Body of pancreas (tissue), 4 donors: Measurements from ENCODE around the gene PIP5K1B. TPM values are rescaled to one million over a fixed set of nuclear protein-coding genes. Genes with fewer than 3 reads are reported as not detected.

ENCODE experiments used
- ATAC-seq: fragments of 150-250 bp; one replicate; pipeline ENCODE4 v1.9.1; 2016
- DNase-seq, 4 donors: peaks; one replicate each; pipeline ENCODE4 v3.0.0-alpha.2; 2019
- H3K27ac ChIP-seq, 4 donors: fragments of 200-600 bp; sonication (generic); 1 replicate in 3 of 4; 2 replicates in 1 of 4; pipeline versions ENCODE4 v1.5.1 to v1.6.1; 2016 to 2019; ENCODE audit warnings: mild to moderate bottlenecking in 1 of 4, mixed read lengths in 1 of 4, moderate library complexity in 1 of 4
- H3K27me3 ChIP-seq, 2 donors: fragments of 200-600 bp; sonication (generic); one replicate each; pipeline ENCODE4 v1.6.0; 2016; ENCODE audit warnings: mild to moderate bottlenecking in 1 of 2
- H3K36me3 ChIP-seq, 2 donors: fragments of 200-600 bp; sonication (generic); replicated peaks in 1 of 2; 2 replicates each; pipeline ENCODE4 v1.5.1; 2016; ENCODE audit warnings: low read depth in 2 of 2; ENCODE audit not compliant: insufficient read depth in 1 of 2
- H3K4me1 ChIP-seq: fragments of 200-600 bp; sonication (generic); one replicate; pipeline ENCODE4 v1.6.0; 2016
- H3K4me3 ChIP-seq, 2 donors: fragments of 200-600 bp; sonication (generic); 1 replicate in 1 of 2; 2 replicates in 1 of 2; pipeline ENCODE4 v1.5.1; 2016 to 2019
- H3K9me3 ChIP-seq, 3 donors: fragments of 200-600 bp; sonication (generic); 1 replicate in 2 of 3; 2 replicates in 1 of 3; pipeline ENCODE4 v1.5.1; 2016
- CTCF ChIP-seq, 7 experiments: fragments of 450-650 bp in 4 of 7; fragments of 200-600 bp in 3 of 7; sonication (generic) in 3 of 7; IDR thresholded peaks; one replicate each; pipeline ENCODE4 v1.5.1; 2016 to 2019; ENCODE audit warnings: antibody characterized with exemption in 7 of 7
- POLR2A ChIP-seq, 3 donors: fragments of 450-650 bp; IDR thresholded peaks; one replicate each; pipeline ENCODE4 v1.6.1; 2016; ENCODE audit warnings: antibody characterized with exemption in 3 of 3, mild to moderate bottlenecking in 2 of 3
- WGBS, 2 donors: methylation state at CpG; one replicate each; pipeline ENCODE4 v1.1.5; 2017; 5-methylcytosine and 5-hydroxymethylcytosine counted together
- intact Hi-C: fragments of 100-400 bp; cut with DNase I; formaldehyde crosslinking; loops from one replicate; pipeline ENCODE4 v1.15.1; 2023
- total RNA-seq, 2 donors: library from RNA; depleted of rRNA; stranded (reverse); fragments of >200 nt; gene quantifications; one replicate each; pipeline ENCODE4 v1.1.0, GENCODE V29; 2016

PIP5K1B gene
- total RNA-seq, 2 donors from 2014 or later, result 3.6 to 7.8 TPM

GRCh38 chr9:68808338-68808890, 103.4 kb downstream of the PIP5K1B start:
- WGBS, 2 donors, result 77 to 83% methylated on average over 6 of the region's 6 CpGs
- DNase-seq, result no peak
- H3K4me3 ChIP-seq, result no peak overlapping the region
- H3K27me3 ChIP-seq, result no peaks in the 10 kb centered on the region
- TF ChIP-seq CTCF (IDR thresholded peaks at IDR 0.05) (no peak), POLR2A (IDR thresholded peaks at IDR 0.05) (no peak)
- no peak overlapping the region for H3K27ac ChIP-seq
- H3K9me3 ChIP-seq, result no peaks in the 10 kb centered on the region
- no peaks in the 10 kb centered on the region for H3K36me3 ChIP-seq
- peaks cover 21% of the 10 kb centered on the region for H3K4me1 ChIP-seq
- intact Hi-C loops, result no loop called here
- ATAC-seq, result no peak

- intact Hi-C loops, result no loop called here
- TF ChIP-seq CTCF (IDR thresholded peaks at IDR 0.05), result no peak
- TF ChIP-seq POLR2A (IDR thresholded peaks at IDR 0.05), result no peak
- WGBS, 2 donors, result 43 to 47% methylated on average over 8 of the region's 8 CpGs
- no peak for DNase-seq
- Histone ChIP-seq H3K9me3 (no peaks in the 10 kb centered on the region), H3K4me1 (peaks cover 11% of the 10 kb centered on the region), H3K27me3 (no peaks in the 10 kb centered on the region), H3K27ac (no peak overlapping the region), H3K36me3 (no peaks in the 10 kb centered on the region), H3K4me3 (no peak overlapping the region)
- ATAC-seq, result no peak
Observed at GRCh38 chr9:68817079-68817875, 112.2 kb downstream of the PIP5K1B start.

GRCh38 chr9:68819065-68819464, 114.0 kb downstream of the PIP5K1B start:
- intact Hi-C loops, result no loop called here
- DNase-seq (no peak), ATAC-seq (no peak)
- peaks cover 25% of the 10 kb centered on the region for H3K4me1 ChIP-seq
- 91 to 92% methylated on average over 2 of the region's 2 CpGs for WGBS, 2 donors
- H3K36me3 ChIP-seq, result no peaks in the 10 kb centered on the region
- no peaks in the 10 kb centered on the region for H3K9me3 ChIP-seq
- no peak for TF ChIP-seq POLR2A (IDR thresholded peaks at IDR 0.05)
- TF ChIP-seq CTCF (IDR thresholded peaks at IDR 0.05), result no peak
- H3K4me3 ChIP-seq, result no peak overlapping the region
- H3K27ac ChIP-seq, result no peak overlapping the region
- no peaks in the 10 kb centered on the region for H3K27me3 ChIP-seq

- H3K27me3 ChIP-seq, result no peaks in the 10 kb centered on the region
- no peaks in the 10 kb centered on the region for H3K36me3 ChIP-seq
- no peaks in the 10 kb centered on the region for H3K9me3 ChIP-seq
- WGBS, 2 donors, result 81 to 85% methylated on average over 2 of the region's 2 CpGs
- H3K4me3 ChIP-seq, result no peak overlapping the region
- DNase-seq (no peak), ATAC-seq (no peak)
- intact Hi-C loops, result no loop called here
- H3K27ac ChIP-seq, result peak overlapping the region in 1 of 4 donors; percentile 60
- TF ChIP-seq POLR2A (IDR thresholded peaks at IDR 0.05) (no peak), CTCF (IDR thresholded peaks at IDR 0.05) (no peak)
- H3K4me1 ChIP-seq, result peaks cover 21% of the 10 kb centered on the region
Observed at GRCh38 chr9:68821911-68822310, 116.9 kb downstream of the PIP5K1B start.
